Prostate gland (tissue), 2 donors: Measurements from ENCODE around the gene ATP1A1. TPM values are rescaled to one million over a fixed set of nuclear protein-coding genes. Genes with fewer than 3 reads are reported as not detected.
A peak's percentile ranks its signal among the peaks of the same experiment; 100 is the strongest.

ENCODE experiments used
- DNase-seq: peaks from one replicate; pipeline ENCODE4 v3.0.0-alpha.2; 2019; ENCODE audit warnings: low spot score
- H3K27ac ChIP-seq, 2 donors: fragments of 200-600 bp; sonication (generic); 2 replicates each; pipeline ENCODE4 v1.5.1; 2017 to 2019
- H3K27me3 ChIP-seq: fragments of 200-600 bp; sonication (generic); replicated peaks from 2 replicates; pipeline ENCODE4 v1.5.1; 2019; ENCODE audit not compliant: insufficient read depth
- H3K36me3 ChIP-seq, 2 donors: fragments of 200-600 bp; sonication (generic); 1 replicate in 1 of 2; 2 replicates in 1 of 2; pipeline versions ENCODE4 v1.5.1 to v1.8.1; 2017 to 2019
- H3K4me1 ChIP-seq: fragments of 200-600 bp; sonication (generic); replicated peaks from 2 replicates; pipeline ENCODE4 v1.5.1; 2019
- H3K4me3 ChIP-seq, 2 donors: fragments of 200-600 bp; sonication (generic); 2 replicates each; pipeline ENCODE4 v1.5.1; 2017 to 2019
- H3K9me3 ChIP-seq: fragments of 200-600 bp; sonication (generic); 2 replicates; pipeline ENCODE4 v1.5.1; 2017
- POLR2A ChIP-seq: fragments of 450-650 bp; IDR thresholded peaks from one replicate; pipeline ENCODE4 v1.6.1; 2016; ENCODE audit warnings: antibody characterized with exemption, mild to moderate bottlenecking
- POLR2AphosphoS5 ChIP-seq: sonication (generic); formaldehyde crosslinking; IDR thresholded peaks from one replicate; pipeline ENCODE4 v1.6.1; 2017; ENCODE audit warnings: antibody characterized with exemption
- WGBS: methylation state at CpG from one replicate; pipeline ENCODE4 v1.1.5; 2018; 5-methylcytosine and 5-hydroxymethylcytosine counted together
- intact Hi-C: fragments of 100-400 bp; cut with DNase I; formaldehyde crosslinking; loops from one replicate; pipeline ENCODE4 v1.14.2; 2022
- total RNA-seq, 2 donors: library from RNA; depleted of rRNA; stranded (reverse); fragments of >200 nt; gene quantifications; one replicate each; pipeline ENCODE4 v1.1.0, GENCODE V29; 2016
- TF ChIP-seq, protein P1 (sequence below), 4 experiments: fragments of 200-600 bp in 2 of 4; fragments of 450-650 bp in 2 of 4; sonication (generic) in 2 of 4; IDR thresholded peaks; 1 replicate in 3 of 4; 2 replicates in 1 of 4; pipeline ENCODE4 v1.5.1; 2016 to 2019; ENCODE audit warnings: antibody characterized with exemption in 4 of 4, mild to moderate bottlenecking in 2 of 4, moderate library complexity in 2 of 4

The ATP1A1 gene
- total RNA-seq, 2 donors from 2014 or later, result 365 to 536 TPM

DNA sequence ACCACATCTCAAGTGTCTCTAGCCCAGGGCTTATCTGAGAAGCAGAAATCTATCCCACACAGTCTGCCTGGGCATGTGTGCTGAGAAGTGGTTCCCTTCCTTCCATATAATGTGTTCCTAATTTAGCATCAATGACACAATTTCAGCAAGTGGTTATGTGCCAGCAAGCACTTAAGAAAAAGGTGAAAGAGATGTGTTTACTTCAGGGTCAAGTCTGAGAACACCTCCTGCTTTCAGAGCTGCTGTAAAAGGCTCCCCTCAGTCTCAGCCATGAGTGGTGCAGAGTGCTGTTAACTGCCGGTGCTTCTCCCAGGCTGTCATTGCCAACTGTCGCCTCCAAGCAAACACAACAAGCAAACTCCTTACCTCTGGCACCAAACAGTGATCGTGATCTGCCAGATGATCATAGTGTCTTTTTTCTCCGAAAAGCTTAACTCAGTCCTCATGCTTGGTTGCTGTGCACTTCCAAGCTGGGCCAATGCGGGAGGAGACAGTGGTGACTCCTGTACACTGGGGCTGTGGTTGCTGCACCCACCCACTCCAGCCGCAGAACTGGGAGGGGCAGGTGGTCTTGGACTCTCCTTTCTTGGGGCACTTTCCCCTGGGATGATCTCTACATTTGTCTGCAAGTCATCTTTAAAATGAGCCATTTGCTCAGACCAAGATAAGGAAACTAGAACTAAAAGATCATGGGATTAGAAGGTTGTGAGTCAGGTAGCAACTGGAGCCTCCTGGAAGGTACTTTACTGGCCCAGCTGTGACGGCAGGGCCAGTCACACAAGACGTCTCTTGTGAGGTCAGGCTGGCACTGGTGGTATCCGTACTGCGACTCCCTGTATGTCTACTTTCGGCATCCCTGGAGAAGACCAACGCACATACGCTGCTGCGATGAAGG is 32.4 kb downstream of the ATP1A1 start:
- peak overlapping the region; percentile 13 to 32 for H3K27ac ChIP-seq
- H3K27me3 ChIP-seq, result no peaks in the 10 kb centered on the region
- DNase-seq, result peak; percentile 40
- H3K36me3 ChIP-seq, result peaks cover 15 to 21% of the 10 kb centered on the region in 2 donors
- TF ChIP-seq POLR2AphosphoS5 (peak; percentile 37), POLR2A (no peak)
- TF ChIP-seq, protein P1, sequence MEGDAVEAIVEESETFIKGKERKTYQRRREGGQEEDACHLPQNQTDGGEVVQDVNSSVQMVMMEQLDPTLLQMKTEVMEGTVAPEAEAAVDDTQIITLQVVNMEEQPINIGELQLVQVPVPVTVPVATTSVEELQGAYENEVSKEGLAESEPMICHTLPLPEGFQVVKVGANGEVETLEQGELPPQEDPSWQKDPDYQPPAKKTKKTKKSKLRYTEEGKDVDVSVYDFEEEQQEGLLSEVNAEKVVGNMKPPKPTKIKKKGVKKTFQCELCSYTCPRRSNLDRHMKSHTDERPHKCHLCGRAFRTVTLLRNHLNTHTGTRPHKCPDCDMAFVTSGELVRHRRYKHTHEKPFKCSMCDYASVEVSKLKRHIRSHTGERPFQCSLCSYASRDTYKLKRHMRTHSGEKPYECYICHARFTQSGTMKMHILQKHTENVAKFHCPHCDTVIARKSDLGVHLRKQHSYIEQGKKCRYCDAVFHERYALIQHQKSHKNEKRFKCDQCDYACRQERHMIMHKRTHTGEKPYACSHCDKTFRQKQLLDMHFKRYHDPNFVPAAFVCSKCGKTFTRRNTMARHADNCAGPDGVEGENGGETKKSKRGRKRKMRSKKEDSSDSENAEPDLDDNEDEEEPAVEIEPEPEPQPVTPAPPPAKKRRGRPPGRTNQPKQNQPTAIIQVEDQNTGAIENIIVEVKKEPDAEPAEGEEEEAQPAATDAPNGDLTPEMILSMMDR (IDR thresholded peaks at IDR 0.05), result no peak
- H3K4me1 ChIP-seq, result no peaks in the 10 kb centered on the region
- no peak overlapping the region for H3K4me3 ChIP-seq
- no peaks in the 10 kb centered on the region for H3K9me3 ChIP-seq
- intact Hi-C loops, result loop anchor here (2.0 kb wide), 1 partner anchor 29 kb away; no protein-coding TSS in a partner anchor
- 60% methylated on average over 14 of the region's 14 CpGs for WGBS

DNA sequence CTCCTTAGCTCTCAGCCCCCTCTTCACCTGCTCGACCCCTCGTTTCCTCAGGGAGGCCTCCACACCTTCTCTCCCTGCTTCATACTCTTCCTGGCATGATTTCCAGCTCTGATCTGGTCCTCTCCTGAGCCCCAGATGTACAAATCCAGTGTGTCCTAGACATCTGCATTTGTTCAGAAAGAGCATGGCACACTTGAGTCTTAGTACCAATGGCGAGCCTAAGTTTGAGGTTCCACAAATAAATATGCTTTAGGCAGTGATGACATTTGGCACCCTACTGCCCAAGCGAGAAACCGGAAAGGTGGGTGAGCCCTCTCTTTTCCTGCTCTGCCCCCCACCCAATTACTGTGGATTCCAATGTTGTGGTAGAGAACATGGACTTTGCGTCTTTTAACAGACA is 34.0 kb downstream of the ATP1A1 start:
- no peaks in the 10 kb centered on the region for H3K9me3 ChIP-seq
- TF ChIP-seq POLR2AphosphoS5 (no peak), POLR2A (no peak)
- TF ChIP-seq, protein P1 (IDR thresholded peaks at IDR 0.05), result no peak
- no peak overlapping the region for H3K27ac ChIP-seq
- 84% methylated on average over 6 of the region's 6 CpGs for whole genome bisulfite sequencing
- H3K27me3 ChIP-seq, result no peaks in the 10 kb centered on the region
- intact Hi-C loops, result no loop called here
- no peaks in the 10 kb centered on the region for H3K4me1 ChIP-seq
- H3K36me3 ChIP-seq, result peaks cover 0 to 8% of the 10 kb centered on the region in 2 donors
- DNase-seq, result no peak
- H3K4me3 ChIP-seq, result no peak overlapping the region

DNA sequence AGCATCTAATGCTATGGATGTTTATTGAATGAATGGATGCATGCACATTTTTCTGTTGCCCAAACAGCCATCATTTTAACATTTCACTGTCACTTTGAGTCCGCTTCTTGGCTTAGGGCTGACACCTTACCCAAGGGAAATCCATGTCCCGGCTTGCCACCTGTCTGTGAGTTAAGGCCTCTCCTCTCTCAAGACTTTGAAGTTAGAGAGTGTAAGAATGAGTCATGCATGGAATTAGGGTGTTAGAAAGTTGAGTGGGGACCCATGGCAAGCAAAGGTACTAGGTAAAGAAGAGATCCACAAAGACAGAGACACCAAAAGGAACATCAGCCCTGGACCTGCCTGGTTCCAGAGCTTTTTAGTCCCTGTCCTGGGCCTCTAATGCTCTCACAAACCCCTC is 35.1 kb downstream of the ATP1A1 start:
- Histone ChIP-seq H3K9me3 (no peaks in the 10 kb centered on the region), H3K36me3 (no peaks in the 10 kb centered on the region), H3K27me3 (no peaks in the 10 kb centered on the region), H3K27ac (no peak overlapping the region), H3K4me3 (no peak overlapping the region), H3K4me1 (no peaks in the 10 kb centered on the region)
- no peak for DNase-seq
- intact Hi-C loops, result no loop called here
- 64% methylated on average over 2 of the region's 2 CpGs for WGBS
- TF ChIP-seq POLR2A, result no peak
- TF ChIP-seq, protein P1 (IDR thresholded peaks at IDR 0.05), result no peak
- TF ChIP-seq POLR2AphosphoS5, result no peak

DNA sequence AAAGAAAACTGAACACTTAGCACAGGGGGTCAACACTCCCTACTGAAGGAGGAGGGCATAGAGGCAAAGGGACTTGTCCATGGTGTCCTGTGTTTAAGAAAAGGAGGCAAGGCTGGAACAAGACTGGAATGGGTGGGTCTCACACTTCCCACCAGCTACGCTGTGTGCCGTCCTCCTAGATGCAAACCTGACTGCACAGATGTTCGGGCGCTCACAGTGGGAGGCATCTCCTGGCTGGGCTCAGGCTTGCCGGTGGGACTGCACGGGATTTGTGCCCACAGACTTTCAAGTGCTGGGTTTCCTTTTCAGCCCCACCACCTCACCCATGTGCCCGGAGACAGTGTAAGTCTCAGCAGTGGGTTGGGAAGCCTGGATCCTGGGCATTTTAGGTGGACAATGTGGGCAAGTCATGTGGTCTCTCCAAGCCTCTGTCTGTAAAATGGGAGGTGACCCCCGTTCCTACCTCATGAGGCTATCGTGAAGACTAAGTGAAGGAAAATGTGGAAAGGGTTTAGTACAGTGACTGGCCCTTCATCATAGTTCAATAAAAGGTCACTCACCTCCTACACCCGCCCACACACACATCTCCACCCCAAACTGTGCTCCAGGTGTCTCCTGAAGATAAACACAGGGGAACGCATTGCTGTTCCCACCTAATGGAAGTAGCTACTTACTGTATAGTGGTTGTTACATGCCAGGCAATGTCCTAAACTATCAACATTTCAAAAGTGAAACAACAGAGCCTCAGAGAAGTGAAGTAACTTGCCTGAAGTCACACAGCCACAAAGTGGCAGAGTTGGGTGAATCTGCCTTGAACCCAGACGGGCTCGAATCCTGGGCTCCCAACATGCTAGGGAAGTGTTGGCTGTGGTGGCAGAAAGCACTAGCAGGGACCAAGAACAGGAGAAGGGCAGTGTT is 36.0 kb downstream of the ATP1A1 start:
- WGBS, result 81% methylated on average over 13 of the region's 13 CpGs
- H3K36me3 ChIP-seq, result no peaks in the 10 kb centered on the region

More for the DNA sequence above, 36.0 kb downstream of the ATP1A1 start:
- no peaks in the 10 kb centered on the region for H3K27me3 ChIP-seq
- H3K27ac ChIP-seq, result peak overlapping the region in 1 of 2 donors; percentile 20
- H3K4me3 ChIP-seq, result no peak overlapping the region
- H3K9me3 ChIP-seq, result no peaks in the 10 kb centered on the region
- no peaks in the 10 kb centered on the region for H3K4me1 ChIP-seq
- TF ChIP-seq POLR2A (no peak), POLR2AphosphoS5 (no peak)
- TF ChIP-seq, protein P1 (IDR thresholded peaks at IDR 0.05), result no peak
- no peak for DNase-seq
- intact Hi-C loops, result no loop called here
